Dermis blood vessel endothelial cell (primary cell): ENCODE data around the gene FAM107B. TPM values are rescaled to one million over a fixed set of nuclear protein-coding genes. Genes with fewer than 3 reads are reported as not detected.

Experiments
- DNase-seq: peaks from one replicate; pipeline ENCODE4 v3.0.0; 2010
- total RNA-seq: library from RNA; depleted of rRNA; stranded (reverse); fragments of >200 nt; gene quantifications from 2 replicates; pipeline ENCODE4 v1.2.3, GENCODE V29; 2014

The FAM107B gene
- total RNA-seq, 1 donor from 2014 or later: 60.6 TPM

- DNase-seq: no peak
These were observed 150.8 kb downstream of the FAM107B start for GRCh38 chr10:14623931-14624330.

GRCh38 chr10:14621037-14621436, 153.7 kb downstream of the FAM107B start:
- DNase-seq: no peak

GRCh38 chr10:14618674-14619073, 156.0 kb downstream of the FAM107B start:
- no peak for DNase-seq

- no peak for DNase-seq
These were observed 156.8 kb downstream of the FAM107B start for GRCh38 chr10:14617852-14618251.

- peak; percentile 50 for DNase-seq
These were observed 157.6 kb downstream of the FAM107B start for GRCh38 chr10:14616955-14617730.

GRCh38 chr10:14616465-14616864, 158.2 kb downstream of the FAM107B start:
- DNase-seq: no peak

- no peak for DNase-seq
These were observed 161.1 kb downstream of the FAM107B start for GRCh38 chr10:14613588-14613920.

- DNase-seq: no peak
These were observed 161.7 kb downstream of the FAM107B start for GRCh38 chr10:14612873-14613587.

- DNase-seq: no peak
These were observed 162.6 kb downstream of the FAM107B start for GRCh38 chr10:14611968-14612693.

- DNase-seq: no peak
These were observed 165.5 kb downstream of the FAM107B start for GRCh38 chr10:14609178-14609577.

GRCh38 chr10:14608381-14609001, 166.2 kb downstream of the FAM107B start:
- DNase-seq: no peak

- DNase-seq: no peak
These were observed 168.1 kb downstream of the FAM107B start for GRCh38 chr10:14606633-14607032.

GRCh38 chr10:14605231-14605925, 169.3 kb downstream of the FAM107B start:
- DNase-seq: peak; percentile 64

- peak; percentile 86 for DNase-seq
These were observed 170.2 kb downstream of the FAM107B start for GRCh38 chr10:14604181-14605142.

- peak; percentile 30 for DNase-seq
These were observed 171.1 kb downstream of the FAM107B start for GRCh38 chr10:14603534-14604102.

- peak; percentile 42 for DNase-seq
These were observed 171.7 kb downstream of the FAM107B start for GRCh38 chr10:14602807-14603533.

GRCh38 chr10:14601872-14602725, 172.6 kb downstream of the FAM107B start:
- peak; percentile 84 for DNase-seq

GRCh38 chr10:14601326-14601725, 173.4 kb downstream of the FAM107B start:
- no peak for DNase-seq

- no peak for DNase-seq
These were observed 174.6 kb downstream of the FAM107B start for GRCh38 chr10:14600065-14600464.
